CD14-positive monocyte (primary cell): ENCODE results near the gene SFMBT2. TPM values are rescaled to one million over a fixed set of nuclear protein-coding genes. Genes with fewer than 3 reads are reported as not detected.

Experiments
- DNase-seq, 3 donors: peaks; one replicate each; pipeline ENCODE4 v3.0.0-alpha.2; 2011 to 2022
- H2AFZ ChIP-seq: 2 replicates; pipeline ENCODE4 v1.6.0; 2012; ENCODE audit warnings: mild to moderate bottlenecking, low read depth, low read length, inconsistent platforms; ENCODE audit not compliant: insufficient read depth, poor library complexity, severe bottlenecking
- H3K27ac ChIP-seq, 2 donors: 1 replicate in 1 of 2; 2 replicates in 1 of 2; pipeline ENCODE4 v1.5.1; 2012 to 2013; ENCODE audit warnings: low read length in 2 of 2, control low read depth in 1 of 2, inconsistent platforms in 1 of 2, low read depth in 1 of 2, mild to moderate bottlenecking in 1 of 2
- H3K27me3 ChIP-seq, 2 donors: one replicate each; pipeline versions ENCODE4 v1.6.0 to v1.6.1; 2011 to 2013; ENCODE audit warnings: low read length in 2 of 2; ENCODE audit not compliant: control insufficient read depth in 2 of 2, insufficient read depth in 2 of 2
- H3K36me3 ChIP-seq, 2 donors: replicated peaks in 1 of 2; 1 replicate in 1 of 2; 2 replicates in 1 of 2; pipeline versions ENCODE4 v1.5.1 to v1.6.1; 2012 to 2013; ENCODE audit warnings: low read length in 2 of 2, control low read depth in 1 of 2, inconsistent platforms in 1 of 2, mild to moderate bottlenecking in 1 of 2; ENCODE audit not compliant: insufficient read depth in 2 of 2, control insufficient read depth in 1 of 2
- H3K4me1 ChIP-seq, 2 donors: 1 replicate in 1 of 2; 2 replicates in 1 of 2; pipeline versions ENCODE4 v1.5.1 to v1.6.1; 2012 to 2013; ENCODE audit warnings: low read length in 2 of 2, control low read depth in 1 of 2, inconsistent platforms in 1 of 2, mild to moderate bottlenecking in 1 of 2, moderate library complexity in 1 of 2; ENCODE audit not compliant: insufficient read depth in 2 of 2, control insufficient read depth in 1 of 2
- H3K4me2 ChIP-seq: replicated peaks from 2 replicates; pipeline ENCODE3; 2012; ENCODE audit warnings: low read length, moderate library complexity, mild to moderate bottlenecking; ENCODE audit not compliant: poor library complexity, severe bottlenecking; ENCODE audit errors: extremely low read depth
- H3K4me3 ChIP-seq, 3 experiments: fragments of 200-600 bp in 1 of 3; sonication (generic) in 1 of 3; replicated peaks in 1 of 3; 1 replicate in 2 of 3; 2 replicates in 1 of 3; pipeline ENCODE4 v1.5.1; 2011 to 2013; ENCODE audit warnings: low read length in 3 of 3, mild to moderate bottlenecking in 3 of 3, control low read depth in 2 of 3, low read depth in 2 of 3, inconsistent platforms in 1 of 3, moderate library complexity in 1 of 3
- H3K79me2 ChIP-seq: 2 replicates; pipeline ENCODE4 v1.6.0; 2012; ENCODE audit warnings: mild to moderate bottlenecking, control low read depth, inconsistent platforms, low read length, moderate library complexity; ENCODE audit not compliant: insufficient read depth
- H3K9ac ChIP-seq: 2 replicates; pipeline ENCODE4 v1.6.0; 2017; ENCODE audit warnings: low read length, mild to moderate bottlenecking; ENCODE audit not compliant: insufficient read depth, poor library complexity, severe bottlenecking
- H3K9me3 ChIP-seq, 2 donors: replicated peaks in 1 of 2; 1 replicate in 1 of 2; 2 replicates in 1 of 2; pipeline versions ENCODE4 v1.5.1 to v1.6.1; 2012 to 2013; ENCODE audit warnings: low read length in 2 of 2, control low read depth in 1 of 2; ENCODE audit not compliant: control insufficient read depth in 1 of 2, insufficient read depth in 1 of 2
- H4K20me1 ChIP-seq: 2 replicates; pipeline ENCODE4 v1.6.0; 2012; ENCODE audit warnings: mild to moderate bottlenecking, low read length, control low read depth, moderate library complexity; ENCODE audit not compliant: insufficient read depth
- H3K27ac Mint-ChIP-seq, 7 donors: one replicate each; pipeline ENCODE4 v1.8.0; 2020; ENCODE audit warnings: mild to moderate bottlenecking in 7 of 7, mixed read lengths in 7 of 7, moderate library complexity in 6 of 7, inconsistent platforms in 2 of 7
- H3K27me3 Mint-ChIP-seq, 3 donors: one replicate each; pipeline ENCODE4 v1.8.0; 2021 to 2022; ENCODE audit warnings: low read depth in 3 of 3, mild to moderate bottlenecking in 3 of 3, mixed read lengths in 3 of 3, moderate library complexity in 3 of 3, inconsistent platforms in 1 of 3
- H3K36me3 Mint-ChIP-seq, 2 donors: one replicate each; pipeline ENCODE4 v1.8.0; 2020; ENCODE audit warnings: mixed read lengths in 2 of 2, inconsistent platforms in 1 of 2, mild to moderate bottlenecking in 1 of 2
- H3K4me1 Mint-ChIP-seq: one replicate; pipeline ENCODE4 v1.8.0; 2020; ENCODE audit warnings: mild to moderate bottlenecking, mixed read lengths
- H3K4me3 Mint-ChIP-seq, 2 donors: one replicate each; pipeline ENCODE4 v1.8.0; 2020; ENCODE audit warnings: mild to moderate bottlenecking in 2 of 2, mixed read lengths in 2 of 2, moderate library complexity in 1 of 2
- H3K9me3 Mint-ChIP-seq, 7 donors: one replicate each; pipeline ENCODE4 v1.8.0; 2020 to 2022; ENCODE audit warnings: mixed read lengths in 7 of 7, mild to moderate bottlenecking in 6 of 7, moderate library complexity in 6 of 7, inconsistent platforms in 2 of 7
- CTCF ChIP-seq: fragments of 200-600 bp; IDR thresholded peaks from one replicate; pipeline ENCODE4 v1.8.0; 2022; ENCODE audit warnings: antibody characterized with exemption, mild to moderate bottlenecking
- WGBS: methylation state at CpG from one replicate; pipeline ENCODE4 v1.1.5; 2013; ENCODE audit warnings: missing lambda C conversion rate; ENCODE audit not compliant: insufficient coverage; 5-methylcytosine and 5-hydroxymethylcytosine counted together
- intact Hi-C, 2 donors: fragments of 100-400 bp; cut with micrococcal nuclease; formaldehyde crosslinking; loops; one replicate each; pipeline versions ENCODE4 v1.15.0 to v1.15.1; 2023
- polyA plus RNA-seq, 3 donors: library from polyadenylated mRNA; depleted of rRNA in 1 of 3; unstranded in 2 of 3; stranded (reverse) in 1 of 3; fragments of 300-500 nt in 2 of 3; fragments of >200 nt in 1 of 3; fragmentation: Illumina TruSeq in 2 of 3; gene quantifications; 1 replicate in 2 of 3; 2 replicates in 1 of 3; pipeline ENCODE4 v1.2.3, GENCODE V29; 2012 to 2021

The SFMBT2 gene
- polyA plus RNA-seq, 3 donors: 0.53 to 10.9 (median 1.6) TPM

GRCh38 chr10:7365027-7365745 lies 45.6 kb downstream of the SFMBT2 start:
- DNase-seq: no peak
- no peak overlapping the region for H3K4me2 ChIP-seq
- Mint-ChIP-seq H3K4me3 (no peak overlapping the region), H3K4me1 (no peaks in the 10 kb centered on the region), H3K36me3 (peaks cover 75 to 90% of the 10 kb centered on the region in 2 donors), H3K27me3 (peaks cover 0 to 2% (median 0%) of the 10 kb centered on the region in 3 donors), H3K27ac (peak overlapping the region in 2 of 7 donors; percentile 16 to 49), H3K9me3 (peaks cover 2 to 9% (median 7%) of the 10 kb centered on the region in 7 donors)
- H3K9ac ChIP-seq: no peak overlapping the region
- H3K36me3 ChIP-seq: peaks cover 51 to 91% of the 10 kb centered on the region in 2 donors
- no peaks in the 10 kb centered on the region for H3K9me3 ChIP-seq
- WGBS: 79% methylated on average over 5 of the region's 11 CpGs
- intact Hi-C loops: no loop called here
- no peaks in the 10 kb centered on the region for H3K27me3 ChIP-seq
- no peaks in the 10 kb centered on the region for H3K4me1 ChIP-seq
- H2AFZ ChIP-seq: no peak overlapping the region
- H4K20me1 ChIP-seq: no peaks in the 10 kb centered on the region
- TF ChIP-seq CTCF: no peak
- no peak overlapping the region for H3K4me3 ChIP-seq
- H3K27ac ChIP-seq: no peak overlapping the region
- peaks cover 23% of the 10 kb centered on the region for H3K79me2 ChIP-seq

- WGBS: no CpG with 5 or more reads among the region's 6 CpGs
- peak overlapping the region in 1 of 7 donors; percentile 13 for H3K27ac Mint-ChIP-seq
- Histone ChIP-seq H3K27me3 (no peaks in the 10 kb centered on the region), H3K27ac (peak overlapping the region in 1 of 2 donors; percentile 9), H2AFZ (no peak overlapping the region), H3K9me3 (no peaks in the 10 kb centered on the region), H3K4me2 (no peak overlapping the region), H3K4me1 (no peaks in the 10 kb centered on the region), H3K79me2 (peaks cover 30% of the 10 kb centered on the region), H3K36me3 (peaks cover 51 to 86% of the 10 kb centered on the region in 2 donors), H3K4me3 (no peak overlapping the region), H3K9ac (no peak overlapping the region), H4K20me1 (no peaks in the 10 kb centered on the region)
- H3K4me1 Mint-ChIP-seq: no peaks in the 10 kb centered on the region
- H3K4me3 Mint-ChIP-seq: no peak overlapping the region
- H3K36me3 Mint-ChIP-seq: peaks cover 75 to 90% of the 10 kb centered on the region in 2 donors
- no peak for TF ChIP-seq CTCF
- no peaks in the 10 kb centered on the region for H3K27me3 Mint-ChIP-seq
- intact Hi-C loops: no loop called here
- DNase-seq: no peak
- H3K9me3 Mint-ChIP-seq: peaks cover 2 to 9% (median 7%) of the 10 kb centered on the region in 7 donors
These were observed 46.4 kb downstream of the SFMBT2 start for GRCh38 chr10:7364474-7364873.
